Measurements from ENCODE around the gene SP4.

The SP4 gene

DNA sequence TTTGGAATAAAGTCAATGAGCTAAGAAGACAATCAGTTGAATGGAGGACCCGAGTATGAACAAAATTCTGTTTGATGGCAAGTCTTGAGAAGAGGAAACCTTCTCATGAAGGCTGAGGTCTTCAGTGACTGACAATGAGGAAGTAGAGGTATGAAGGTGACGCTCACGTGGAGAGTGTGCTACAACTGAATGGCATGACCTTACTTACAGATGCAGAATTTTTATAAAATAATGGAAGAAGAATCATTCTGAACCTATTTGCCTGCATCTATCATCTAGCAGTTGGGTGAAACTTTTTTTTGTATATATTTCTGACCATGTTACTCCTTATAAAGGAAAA lies 19.4 kb upstream of the SP4 start:
- peaks cover 3% of the 10 kb centered on the region for H3K9me3 Mint-ChIP-seq
- H3K4me3 Mint-ChIP-seq = no peak overlapping the region
- DNase-seq = no peak
- H3K27me3 Mint-ChIP-seq (ENCODE audit: low read depth, poor library complexity) = no peaks in the 10 kb centered on the region
- no peaks in the 10 kb centered on the region for H3K36me3 Mint-ChIP-seq (ENCODE audit: low read depth)
- H3K27ac Mint-ChIP-seq = no peak overlapping the region
- peaks cover 28% of the 10 kb centered on the region for H3K4me1 Mint-ChIP-seq
- TF ChIP-seq, protein P1, sequence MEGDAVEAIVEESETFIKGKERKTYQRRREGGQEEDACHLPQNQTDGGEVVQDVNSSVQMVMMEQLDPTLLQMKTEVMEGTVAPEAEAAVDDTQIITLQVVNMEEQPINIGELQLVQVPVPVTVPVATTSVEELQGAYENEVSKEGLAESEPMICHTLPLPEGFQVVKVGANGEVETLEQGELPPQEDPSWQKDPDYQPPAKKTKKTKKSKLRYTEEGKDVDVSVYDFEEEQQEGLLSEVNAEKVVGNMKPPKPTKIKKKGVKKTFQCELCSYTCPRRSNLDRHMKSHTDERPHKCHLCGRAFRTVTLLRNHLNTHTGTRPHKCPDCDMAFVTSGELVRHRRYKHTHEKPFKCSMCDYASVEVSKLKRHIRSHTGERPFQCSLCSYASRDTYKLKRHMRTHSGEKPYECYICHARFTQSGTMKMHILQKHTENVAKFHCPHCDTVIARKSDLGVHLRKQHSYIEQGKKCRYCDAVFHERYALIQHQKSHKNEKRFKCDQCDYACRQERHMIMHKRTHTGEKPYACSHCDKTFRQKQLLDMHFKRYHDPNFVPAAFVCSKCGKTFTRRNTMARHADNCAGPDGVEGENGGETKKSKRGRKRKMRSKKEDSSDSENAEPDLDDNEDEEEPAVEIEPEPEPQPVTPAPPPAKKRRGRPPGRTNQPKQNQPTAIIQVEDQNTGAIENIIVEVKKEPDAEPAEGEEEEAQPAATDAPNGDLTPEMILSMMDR (IDR thresholded peaks at IDR 0.05) = no peak

DNA sequence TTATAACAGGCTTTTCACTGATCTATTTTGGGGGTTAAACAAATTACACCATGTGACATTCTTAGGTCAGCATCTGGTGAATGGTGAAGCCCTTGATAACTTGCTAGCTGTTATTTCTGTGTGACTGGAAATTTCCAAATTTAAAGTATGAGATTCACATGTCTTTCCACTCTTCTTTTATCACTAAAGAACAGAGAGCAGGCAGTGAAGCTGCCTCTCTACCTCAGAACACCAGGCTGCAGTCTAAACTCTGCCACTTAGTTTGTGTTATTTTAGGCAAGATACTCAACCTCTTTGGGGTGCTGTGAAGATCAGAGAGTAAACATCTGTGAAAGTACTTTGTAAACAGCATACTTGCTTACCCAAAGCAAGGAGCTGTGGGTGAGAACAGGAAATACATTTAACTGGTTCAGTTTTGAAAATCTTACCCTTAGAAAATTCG lies 15.5 kb upstream of the SP4 start:
- Mint-ChIP-seq H3K4me3 (no peak overlapping the region), H3K9me3 (no peaks in the 10 kb centered on the region), H3K27me3 (ENCODE audit: low read depth, poor library complexity) (no peaks in the 10 kb centered on the region), H3K36me3 (ENCODE audit: low read depth) (no peaks in the 10 kb centered on the region), H3K27ac (peak overlapping the region; percentile 93), H3K4me1 (peaks cover 38% of the 10 kb centered on the region)
- no peak for DNase-seq
- TF ChIP-seq, protein P1 (IDR thresholded peaks at IDR 0.05) = no peak

DNA sequence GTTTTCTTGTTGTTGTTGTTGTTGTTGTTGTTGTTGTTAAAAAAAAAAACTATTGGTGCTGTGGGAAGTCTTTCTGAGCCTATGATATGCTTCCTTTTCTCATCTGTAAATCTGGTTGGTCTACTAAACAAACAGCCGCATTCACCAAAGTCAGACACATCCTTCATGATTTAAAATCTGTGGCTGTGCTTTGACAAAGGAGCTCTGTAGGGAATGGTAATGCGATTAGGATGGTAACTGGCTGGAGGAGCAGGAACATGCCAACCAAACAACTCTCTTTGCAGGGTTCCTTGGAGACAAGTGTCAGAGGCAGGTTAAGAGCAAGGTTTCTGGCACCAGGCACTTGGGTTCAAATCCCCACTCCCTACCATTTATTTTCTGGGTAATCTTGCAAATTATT lies 14.9 kb upstream of the SP4 start:
- TF ChIP-seq, protein P1 (IDR thresholded peaks at IDR 0.05) = no peak
- H3K36me3 Mint-ChIP-seq (ENCODE audit: low read depth) = no peaks in the 10 kb centered on the region
- no peak overlapping the region for H3K4me3 Mint-ChIP-seq
- peak overlapping the region; percentile 93 for H3K27ac Mint-ChIP-seq
- H3K27me3 Mint-ChIP-seq (ENCODE audit: low read depth, poor library complexity) = no peaks in the 10 kb centered on the region
- peaks cover 34% of the 10 kb centered on the region for H3K4me1 Mint-ChIP-seq
- no peaks in the 10 kb centered on the region for H3K9me3 Mint-ChIP-seq
- no peak for DNase-seq

DNA sequence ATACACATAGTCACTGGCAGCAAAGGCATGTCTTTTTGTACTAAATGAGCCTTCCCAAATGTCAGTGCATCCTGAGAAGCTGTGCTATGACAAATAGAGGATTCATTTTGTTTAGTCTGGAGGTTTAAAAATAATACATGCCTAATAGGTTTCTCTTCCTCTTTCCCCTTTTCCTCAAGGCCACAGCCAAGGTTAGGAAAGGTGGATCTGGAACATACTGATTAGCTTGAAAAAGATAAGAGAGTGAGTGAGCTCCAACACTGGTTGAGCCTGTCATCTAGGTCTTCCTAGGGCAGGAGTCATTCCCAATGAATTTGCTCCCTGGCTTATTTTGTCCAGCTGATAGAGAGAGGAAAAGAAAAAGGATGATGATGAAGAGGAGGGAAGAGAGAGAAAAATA lies 14.4 kb upstream of the SP4 start:
- Mint-ChIP-seq H3K9me3 (no peaks in the 10 kb centered on the region), H3K4me3 (no peak overlapping the region), H3K27ac (peak overlapping the region; percentile 64), H3K27me3 (ENCODE audit: low read depth, poor library complexity) (no peaks in the 10 kb centered on the region), H3K4me1 (peaks cover 33% of the 10 kb centered on the region), H3K36me3 (ENCODE audit: low read depth) (no peaks in the 10 kb centered on the region)
- DNase-seq = no peak
- TF ChIP-seq, protein P1 (IDR thresholded peaks at IDR 0.05) = no peak

DNA sequence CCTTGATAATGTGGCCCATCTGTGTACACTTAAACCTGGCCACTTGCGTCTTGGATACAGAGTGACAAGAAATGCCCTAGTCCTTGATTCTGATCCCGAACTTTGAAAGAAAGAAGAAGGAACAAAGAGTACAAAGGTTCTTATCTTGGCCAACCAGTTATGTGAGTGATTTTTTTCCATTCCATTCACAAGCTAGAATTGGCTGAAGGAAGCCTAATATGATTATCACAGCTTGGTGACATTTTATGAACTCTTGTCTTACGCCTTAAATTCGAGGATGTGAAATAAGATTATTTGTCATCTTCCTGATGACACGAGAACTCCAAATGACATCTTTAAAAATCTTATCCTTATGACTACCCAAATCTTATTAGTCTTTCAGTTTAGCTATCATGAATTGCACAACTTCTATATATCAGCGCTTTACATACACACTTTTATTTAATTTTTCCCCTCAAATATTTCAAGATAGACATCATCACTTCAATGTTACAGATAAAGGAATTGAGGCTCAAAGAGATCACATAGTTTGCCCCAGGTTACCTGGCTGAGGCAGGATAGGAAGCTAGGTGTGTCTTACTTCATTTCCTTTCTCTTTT lies 13.0 kb upstream of the SP4 start:
- Mint-ChIP-seq H3K27ac (no peak overlapping the region), H3K4me1 (peaks cover 33% of the 10 kb centered on the region), H3K27me3 (ENCODE audit: low read depth, poor library complexity) (no peaks in the 10 kb centered on the region), H3K36me3 (ENCODE audit: low read depth) (no peaks in the 10 kb centered on the region), H3K4me3 (no peak overlapping the region), H3K9me3 (no peaks in the 10 kb centered on the region)
- TF ChIP-seq, protein P1 (IDR thresholded peaks at IDR 0.05) = no peak
- no peak for DNase-seq

DNA sequence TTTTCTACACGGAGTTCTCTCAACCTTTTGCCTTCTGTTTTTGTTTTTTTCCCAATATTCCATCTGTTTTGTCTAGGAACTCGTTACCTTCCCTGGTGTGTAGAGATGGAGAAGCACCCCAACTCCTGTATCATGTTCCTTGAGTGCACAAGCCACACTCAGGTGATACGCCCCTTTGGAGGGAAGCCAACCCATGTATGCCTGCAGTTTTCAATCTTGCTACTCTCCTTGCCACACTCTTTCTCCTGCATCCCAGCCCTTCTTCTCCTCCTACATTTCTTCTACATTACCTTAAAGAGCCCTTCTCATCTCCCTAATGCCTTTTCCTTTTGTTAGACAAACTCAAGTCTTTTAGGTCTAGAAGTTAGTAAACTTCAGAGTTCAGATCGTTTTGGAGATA lies 10.2 kb upstream of the SP4 start:
- H3K27me3 Mint-ChIP-seq (ENCODE audit: low read depth, poor library complexity) = no peaks in the 10 kb centered on the region
- no peaks in the 10 kb centered on the region for H3K36me3 Mint-ChIP-seq (ENCODE audit: low read depth)
- H3K27ac Mint-ChIP-seq = no peak overlapping the region
- no peak overlapping the region for H3K4me3 Mint-ChIP-seq
- peaks cover 18% of the 10 kb centered on the region for H3K4me1 Mint-ChIP-seq
- DNase-seq = no peak
- TF ChIP-seq, protein P1 (IDR thresholded peaks at IDR 0.05) = no peak
- H3K9me3 Mint-ChIP-seq = no peaks in the 10 kb centered on the region
